ENCODE measurements around the gene DHODH. TPM values are rescaled to one million over a fixed set of nuclear protein-coding genes. Genes with fewer than 3 reads are reported as not detected.

The DHODH gene
- total and polyA plus RNA-seq, 4 donors: 14.4 to 150 (median 79.4) TPM

GRCh38 chr16:71961066-71962039, 47.2 kb upstream of the DHODH start:
- no peaks in the 10 kb centered on the region for H3K27me3 ChIP-seq (ENCODE audit: control insufficient read depth in 4 of 4, insufficient read depth in 4 of 4, low read length in 3 of 4)
- H3K36me3 ChIP-seq (ENCODE audit: control insufficient read depth in 4 of 4, insufficient read depth in 3 of 4, low read depth in 1 of 4, low read length in 3 of 4): no peaks in the 10 kb centered on the region
- no peak overlapping the region for H3K27ac ChIP-seq (ENCODE audit: low read depth in 1 of 2, low read length in 2 of 2)
- DNase-seq (ENCODE audit: low spot score): peak; percentile 85
- no peaks in the 10 kb centered on the region for H3K9me3 ChIP-seq (ENCODE audit: control insufficient read depth in 4 of 4, low read length in 3 of 4)
- H3K9ac ChIP-seq (ENCODE audit: low read depth in 1 of 2, low read length in 2 of 2): no peak overlapping the region
- H3K4me3 ChIP-seq (ENCODE audit: low read depth in 1 of 3, low read length in 3 of 3): no peak overlapping the region
- 59% methylated on average over 14 of the region's 14 CpGs for WGBS
- TF ChIP-seq GABPA (IDR thresholded peaks at IDR 0.05 in 1 of 2, conservative IDR thresholded peaks at IDR 0.05 in 1 of 2) (no peak), ATF3 (IDR thresholded peaks at IDR 0.05) (no peak), CTCF (IDR thresholded peaks at IDR 0.05; ENCODE audit: low read depth, low read length, missing input control) (peak; percentile 65), RAD21 (IDR thresholded peaks at IDR 0.05) (peak; percentile 86 to 92), NR2F2 (IDR thresholded peaks at IDR 0.05) (peak; percentile 24), RXRA (IDR thresholded peaks at IDR 0.05) (peak in 1 of 2 donors; percentile 21)
- peaks cover 0 to 4% (median 1%) of the 10 kb centered on the region in 4 donors for H3K4me1 ChIP-seq (ENCODE audit: control insufficient read depth in 4 of 4, insufficient read depth in 4 of 4, low read length in 3 of 4)

GRCh38 chr16:71963125-71963875, 45.2 kb upstream of the DHODH start:
- TF ChIP-seq RXRA (IDR thresholded peaks at IDR 0.05) (no peak), RAD21 (IDR thresholded peaks at IDR 0.05) (no peak), SP1 (IDR thresholded peaks at IDR 0.05) (no peak), TAF1 (conservative IDR thresholded peaks at IDR 0.05) (no peak), ZBTB33 (IDR thresholded peaks at IDR 0.05) (no peak), FOXA2 (IDR thresholded peaks at IDR 0.05) (no peak), NR2F2 (IDR thresholded peaks at IDR 0.05) (no peak), MAX (IDR thresholded peaks at IDR 0.05) (no peak)
- H3K27me3 ChIP-seq (ENCODE audit: control insufficient read depth in 4 of 4, insufficient read depth in 4 of 4, low read length in 3 of 4): no peaks in the 10 kb centered on the region
- no peak overlapping the region for H3K9ac ChIP-seq (ENCODE audit: low read depth in 1 of 2, low read length in 2 of 2)
- 81% methylated on average over 9 of the region's 9 CpGs for WGBS
- no peak overlapping the region for H3K27ac ChIP-seq (ENCODE audit: low read depth in 1 of 2, low read length in 2 of 2)
- H3K4me1 ChIP-seq (ENCODE audit: control insufficient read depth in 4 of 4, insufficient read depth in 4 of 4, low read length in 3 of 4): peaks cover 0 to 4% (median 1%) of the 10 kb centered on the region in 4 donors
- no peak for DNase-seq (ENCODE audit: low spot score)
- H3K4me3 ChIP-seq (ENCODE audit: low read depth in 1 of 3, low read length in 3 of 3): no peak overlapping the region
- no peaks in the 10 kb centered on the region for H3K36me3 ChIP-seq (ENCODE audit: control insufficient read depth in 4 of 4, insufficient read depth in 3 of 4, low read depth in 1 of 4, low read length in 3 of 4)
- H3K9me3 ChIP-seq (ENCODE audit: control insufficient read depth in 4 of 4, low read length in 3 of 4): no peaks in the 10 kb centered on the region

Data from liver (tissue), 9 donors.